HepG2 (cell line): ENCODE data around the gene TTLL11.

Source experiments
- CSRNP1 ChIP-seq: sonication (generic); formaldehyde crosslinking; IDR thresholded peaks from 2 replicates; pipeline ENCODE4 v1.8.1; 2023; ENCODE audit warnings: mild to moderate bottlenecking, missing genetic modification reagents
- EHMT2 ChIP-seq: fragments of 200-600 bp; sonication (generic); IDR thresholded peaks from 2 replicates; pipeline ENCODE4 v1.7.0; 2017; ENCODE audit warnings: antibody characterized with exemption, low read depth, low read length, borderline replicate concordance
- ETV5 ChIP-seq: IDR thresholded peaks from 2 replicates; pipeline ENCODE4 v1.6.1; 2018; ENCODE audit warnings: missing biosample characterization, missing genetic modification reagents, inconsistent platforms, borderline replicate concordance
- MAFF ChIP-seq: IDR thresholded peaks from 2 replicates; pipeline ENCODE4 v1.6.1; 2011; ENCODE audit warnings: low read depth, low read length, improper control_type of control experiment
- NR0B2 ChIP-seq: sonication (generic); formaldehyde crosslinking; IDR thresholded peaks from 2 replicates; pipeline ENCODE4 v1.4.0; 2020; ENCODE audit warnings: mild to moderate bottlenecking, missing genetic modification reagents
- RCOR2 ChIP-seq: IDR thresholded peaks from 2 replicates; pipeline ENCODE4 v1.6.1; 2016; ENCODE audit warnings: missing biosample characterization, missing genetic modification reagents
- U2AF1 ChIP-seq: fragments of 200-400 bp; formaldehyde crosslinking; optimal IDR thresholded peaks from 2 replicates; pipeline ENCODE3; 2017; ENCODE audit warnings: mild to moderate bottlenecking, low read depth, low read length
- ZNF329 ChIP-seq: sonication (generic); formaldehyde crosslinking; IDR thresholded peaks from 2 replicates; pipeline ENCODE4 v1.9.0; 2021; ENCODE audit warnings: low read depth, mild to moderate bottlenecking, missing genetic modification reagents

GRCh38 chr9:122015170-122015821, 77.8 kb downstream of the TTLL11 start:
- TF ChIP-seq RCOR2 (CRISPR knock-in tag) (no peak), NR0B2 (no peak), U2AF1 (no peak), ETV5 (CRISPR knock-in tag) (no peak), ZNF329 (CRISPR knock-in tag) (no peak), CSRNP1 (CRISPR knock-in tag) (no peak), EHMT2 (no peak), MAFF (no peak)
